Amniotic epithelial cell (primary cell): ENCODE results near the gene TBC1D21.
"Not testable (repeated sequence)": the region's sequence is repeated elsewhere in the genome, so short reads cannot be mapped to it uniquely, and the experiment has no call there.

Experiments used
- DNase-seq: peaks from one replicate; pipeline ENCODE4 v3.0.0-alpha.2; 2010; ENCODE audit warnings: low read depth

Gene TBC1D21

DNA sequence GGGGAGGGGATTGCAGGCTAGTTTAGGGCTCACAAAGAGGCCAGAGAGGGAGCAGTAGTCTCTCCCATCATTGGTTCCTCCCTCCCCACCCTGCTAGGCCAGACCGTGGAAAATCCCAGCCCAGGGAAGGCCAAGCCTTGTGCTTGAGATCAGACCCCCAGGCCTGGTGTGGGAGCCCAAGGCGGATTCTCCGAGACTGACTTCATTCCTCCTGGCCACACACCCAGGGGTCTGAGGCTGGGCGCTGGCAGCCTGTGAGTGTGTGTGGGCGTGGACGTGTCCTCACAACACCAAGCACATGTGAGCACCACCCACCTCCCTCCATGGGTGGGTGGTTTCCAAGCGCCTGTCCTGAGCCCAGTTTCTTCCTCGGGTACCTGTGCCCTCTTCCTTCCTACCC lies 57.0 kb downstream of the TBC1D21 start:
- DNase-seq = peak; percentile 76

GRCh38 chr15:73930790-73931281 lies 57.5 kb downstream of the TBC1D21 start:
- DNase-seq = no peak

DNA sequence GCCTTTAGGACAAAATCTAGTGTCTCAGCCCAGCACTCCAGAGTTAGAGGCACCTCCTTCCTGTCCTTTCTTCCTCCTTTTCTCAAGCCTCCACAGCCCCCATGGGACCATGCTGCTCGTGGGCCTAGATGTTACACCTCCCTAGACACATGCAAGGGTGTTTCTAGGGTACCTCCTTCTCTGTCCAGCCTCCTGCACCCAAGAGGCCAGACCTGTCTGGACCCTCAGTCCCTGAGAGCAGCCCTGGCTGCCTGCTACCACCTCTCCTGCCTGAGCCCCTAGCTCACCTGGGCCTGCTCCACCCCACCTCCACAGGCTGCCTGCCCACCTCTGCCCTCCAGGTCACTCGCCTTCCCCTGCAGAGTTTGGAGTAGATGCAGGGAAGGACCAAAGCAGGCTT lies 58.1 kb downstream of the TBC1D21 start:
- no peak for DNase-seq

DNA sequence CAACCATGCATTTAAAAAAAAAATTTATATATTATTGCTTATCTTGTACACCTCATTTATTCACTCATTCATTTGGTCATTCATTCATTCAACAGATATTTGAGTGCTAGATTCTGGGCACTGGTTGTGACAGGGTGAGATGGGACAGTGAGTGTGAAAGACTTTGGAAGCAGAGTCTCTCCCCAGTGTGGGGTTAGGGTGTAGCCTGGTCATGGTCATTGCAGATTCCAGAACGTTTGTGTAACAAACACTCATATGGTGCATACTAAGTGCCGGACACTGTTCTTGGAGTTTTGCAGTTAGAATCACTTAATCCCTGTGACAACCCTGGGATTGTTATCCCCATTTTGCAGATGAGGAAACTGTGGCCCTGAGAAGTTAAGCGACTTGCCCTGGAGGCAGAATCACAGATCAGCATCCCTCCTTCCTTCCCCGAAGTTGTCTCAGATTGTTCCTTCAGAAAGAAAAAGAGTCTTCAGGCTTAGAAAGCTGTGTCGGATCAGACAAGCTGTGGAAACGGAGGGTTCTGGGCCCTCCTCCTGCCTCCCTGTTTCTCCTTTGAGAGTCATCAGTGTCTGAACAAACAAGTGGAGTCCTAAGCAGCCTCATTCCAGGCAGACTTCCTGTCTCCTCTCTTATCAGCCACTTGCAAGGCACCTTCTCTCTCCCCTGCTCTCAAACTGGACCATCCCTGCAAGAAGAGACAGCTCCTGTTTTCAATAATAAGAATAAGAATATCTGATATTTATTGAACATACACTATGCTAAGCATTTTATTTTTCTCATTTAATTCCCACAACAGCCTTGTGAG lies 59.2 kb downstream of the TBC1D21 start:
- peak; percentile 51 for DNase-seq

DNA sequence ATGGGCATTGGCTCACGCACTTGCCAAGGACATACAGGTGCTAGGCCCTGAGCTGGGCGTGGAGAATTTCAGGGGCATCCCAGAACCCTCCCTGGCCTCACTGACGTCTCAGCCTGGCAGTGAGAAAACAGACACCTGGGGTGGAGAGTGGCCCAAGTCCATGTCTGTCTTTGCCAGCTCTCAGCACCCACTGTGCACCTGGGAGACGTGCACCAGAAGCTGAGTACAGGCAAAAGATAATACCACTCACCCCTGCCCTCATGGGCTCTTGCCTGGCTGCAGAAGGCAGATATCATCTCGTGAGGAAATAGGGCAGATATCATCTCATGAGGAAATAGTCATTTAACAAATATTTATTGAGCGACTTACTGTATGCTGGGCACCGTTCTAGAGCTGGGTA lies 60.9 kb downstream of the TBC1D21 start:
- DNase-seq = no peak

GRCh38 chr15:73935547-73935946 lies 62.2 kb downstream of the TBC1D21 start:
- peak; percentile 89 for DNase-seq

- DNase-seq = peak; percentile 81
Measured at GRCh38 chr15:73936181-73936580, 62.8 kb downstream of the TBC1D21 start.

- DNase-seq = no peak
Measured at GRCh38 chr15:73936588-73937290, 63.4 kb downstream of the TBC1D21 start.

GRCh38 chr15:73937296-73937695 lies 63.9 kb downstream of the TBC1D21 start:
- no peak for DNase-seq

DNA sequence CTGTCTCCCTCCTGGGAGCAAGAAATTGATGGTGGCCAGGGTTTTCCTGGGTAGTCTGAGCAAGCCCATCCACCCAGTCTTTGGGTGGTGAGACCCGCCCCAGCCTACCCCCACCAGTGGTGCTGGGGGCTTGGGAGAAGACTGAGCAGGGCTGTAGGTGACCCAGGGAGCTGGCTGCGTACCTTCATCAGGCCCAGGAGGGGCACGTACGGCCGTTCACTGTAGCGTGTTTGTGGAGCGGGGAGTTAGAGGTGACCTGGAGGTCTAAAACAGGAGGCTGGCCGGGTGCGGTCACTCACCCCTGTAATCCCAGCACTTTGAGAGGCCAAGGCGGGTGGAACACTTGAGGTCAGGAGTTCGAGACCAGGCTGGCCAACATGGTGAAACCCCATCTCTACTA lies 64.4 kb downstream of the TBC1D21 start:
- DNase-seq = no peak

DNA sequence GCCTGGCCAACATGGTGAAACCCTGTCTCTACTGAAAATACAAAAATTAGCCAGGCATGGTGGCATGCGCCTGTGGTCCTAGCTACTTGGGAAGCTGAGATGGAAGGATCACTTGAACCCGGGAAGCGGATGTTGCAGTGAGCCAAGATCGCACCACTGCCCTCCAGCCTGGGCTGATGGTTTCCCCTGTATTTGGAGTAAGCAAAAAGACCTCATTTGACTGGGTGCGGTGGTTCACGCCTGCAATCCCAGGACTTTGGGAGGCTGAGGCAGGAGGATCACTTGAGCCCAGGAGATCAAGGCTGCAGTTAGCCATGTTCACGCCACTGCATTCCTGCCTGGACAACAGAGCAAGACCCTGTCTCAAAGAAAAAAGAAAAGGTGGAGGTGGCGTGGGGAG lies 65.2 kb downstream of the TBC1D21 start:
- DNase-seq = not testable (repeated sequence)
